ENCODE measurements around the gene TADA2B.

The TADA2B gene

GRCh38 chr4:7000421-7001176 is 42.6 kb upstream of the TADA2B start:
- Histone ChIP-seq H4K8ac (ENCODE audit: low read length) (no peak overlapping the region), H2AK5ac (ENCODE audit: low read length, severe bottlenecking) (no peak overlapping the region), H3K4ac (ENCODE audit: low read depth in 1 of 2, low read length in 2 of 2) (no peak overlapping the region), H2BK15ac (ENCODE audit: low read depth, poor library complexity, severe bottlenecking) (no peak overlapping the region), H2AFZ (ENCODE audit: low read depth, low read length) (no peak overlapping the region), H3K14ac (ENCODE audit: low read length in 2 of 2) (no peak overlapping the region), H3K79me1 (replicated peaks; ENCODE audit: low read length, poor library complexity, severe bottlenecking) (peaks cover 20% of the 10 kb centered on the region), H3K4me3 (ENCODE audit: insufficient read depth in 1 of 2, low read depth in 1 of 2, low read length in 2 of 2) (no peak overlapping the region), H3K18ac (ENCODE audit: low read depth in 1 of 2, low read length in 2 of 2) (no peak overlapping the region), H2BK12ac (ENCODE audit: low read length in 2 of 2) (no peak overlapping the region), H3K36me3 (ENCODE audit: control insufficient read depth in 1 of 2, insufficient read depth in 2 of 2, low read depth in 1 of 2, low read length in 2 of 2) (peaks cover 70 to 85% of the 10 kb centered on the region in 2 experiments), H2BK5ac (ENCODE audit: low read depth, low read length, poor library complexity, severe bottlenecking) (no peak overlapping the region), H3K27ac (ENCODE audit: low read length, poor library complexity, severe bottlenecking) (no peak overlapping the region), H3K9me3 (ENCODE audit: control insufficient read depth, low read length) (no peaks in the 10 kb centered on the region), H3K9ac (ENCODE audit: low read length) (no peak overlapping the region), H2BK120ac (ENCODE audit: low read depth, low read length) (no peak overlapping the region), H3K27me3 (ENCODE audit: control insufficient read depth in 1 of 2, insufficient read depth in 1 of 2, low read length in 2 of 2) (no peaks in the 10 kb centered on the region), H4K91ac (ENCODE audit: low read length) (no peak overlapping the region), H3K4me2 (ENCODE audit: low read length, poor library complexity, severe bottlenecking) (no peak overlapping the region), H3K4me1 (ENCODE audit: control insufficient read depth, insufficient read depth, low read depth, low read length) (no peaks in the 10 kb centered on the region), H3K23ac (ENCODE audit: low read length in 2 of 2) (no peak overlapping the region)
- no peak for DNase-seq
- WGBS = 96% methylated on average over 18 of the region's 18 CpGs

GRCh38 chr4:7001271-7001670 is 41.9 kb upstream of the TADA2B start:
- Histone ChIP-seq H3K4ac (ENCODE audit: low read depth in 1 of 2, low read length in 2 of 2) (no peak overlapping the region), H3K4me3 (ENCODE audit: insufficient read depth in 1 of 2, low read depth in 1 of 2, low read length in 2 of 2) (no peak overlapping the region), H3K79me1 (replicated peaks; ENCODE audit: low read length, poor library complexity, severe bottlenecking) (peaks cover 21% of the 10 kb centered on the region), H3K27me3 (ENCODE audit: control insufficient read depth in 1 of 2, insufficient read depth in 1 of 2, low read length in 2 of 2) (no peaks in the 10 kb centered on the region), H3K27ac (ENCODE audit: low read length, poor library complexity, severe bottlenecking) (no peak overlapping the region), H2BK12ac (ENCODE audit: low read length in 2 of 2) (no peak overlapping the region), H4K91ac (ENCODE audit: low read length) (no peak overlapping the region), H3K4me2 (ENCODE audit: low read length, poor library complexity, severe bottlenecking) (no peak overlapping the region), H3K9ac (ENCODE audit: low read length) (no peak overlapping the region), H4K8ac (ENCODE audit: low read length) (no peak overlapping the region), H3K9me3 (ENCODE audit: control insufficient read depth, low read length) (no peaks in the 10 kb centered on the region), H2AFZ (ENCODE audit: low read depth, low read length) (no peak overlapping the region), H2BK5ac (ENCODE audit: low read depth, low read length, poor library complexity, severe bottlenecking) (no peak overlapping the region), H2BK120ac (ENCODE audit: low read depth, low read length) (no peak overlapping the region), H3K4me1 (ENCODE audit: control insufficient read depth, insufficient read depth, low read depth, low read length) (no peaks in the 10 kb centered on the region), H3K18ac (ENCODE audit: low read depth in 1 of 2, low read length in 2 of 2) (no peak overlapping the region), H2AK5ac (ENCODE audit: low read length, severe bottlenecking) (no peak overlapping the region), H3K14ac (ENCODE audit: low read length in 2 of 2) (no peak overlapping the region), H3K36me3 (ENCODE audit: control insufficient read depth in 1 of 2, insufficient read depth in 2 of 2, low read depth in 1 of 2, low read length in 2 of 2) (peaks cover 69 to 88% of the 10 kb centered on the region in 2 experiments), H3K23ac (ENCODE audit: low read length in 2 of 2) (no peak overlapping the region), H2BK15ac (ENCODE audit: low read depth, poor library complexity, severe bottlenecking) (no peak overlapping the region)
- no peak for DNase-seq
- WGBS = 97% methylated on average over 7 of the region's 7 CpGs

- Histone ChIP-seq H4K8ac (ENCODE audit: low read length) (no peak overlapping the region), H2AFZ (ENCODE audit: low read depth, low read length) (no peak overlapping the region), H3K9me3 (ENCODE audit: control insufficient read depth, low read length) (no peaks in the 10 kb centered on the region), H3K27ac (ENCODE audit: low read length, poor library complexity, severe bottlenecking) (no peak overlapping the region), H2AK5ac (ENCODE audit: low read length, severe bottlenecking) (no peak overlapping the region), H3K9ac (ENCODE audit: low read length) (no peak overlapping the region), H3K4ac (ENCODE audit: low read depth in 1 of 2, low read length in 2 of 2) (no peak overlapping the region), H4K91ac (ENCODE audit: low read length) (no peak overlapping the region), H3K36me3 (ENCODE audit: control insufficient read depth in 1 of 2, insufficient read depth in 2 of 2, low read depth in 1 of 2, low read length in 2 of 2) (peaks cover 66 to 87% of the 10 kb centered on the region in 2 experiments), H3K79me1 (replicated peaks; ENCODE audit: low read length, poor library complexity, severe bottlenecking) (peaks cover 26% of the 10 kb centered on the region), H3K23ac (ENCODE audit: low read length in 2 of 2) (no peak overlapping the region), H3K4me2 (ENCODE audit: low read length, poor library complexity, severe bottlenecking) (no peak overlapping the region), H2BK15ac (ENCODE audit: low read depth, poor library complexity, severe bottlenecking) (no peak overlapping the region), H3K4me1 (ENCODE audit: control insufficient read depth, insufficient read depth, low read depth, low read length) (no peaks in the 10 kb centered on the region), H2BK120ac (ENCODE audit: low read depth, low read length) (no peak overlapping the region), H3K4me3 (ENCODE audit: insufficient read depth in 1 of 2, low read depth in 1 of 2, low read length in 2 of 2) (no peak overlapping the region), H3K27me3 (ENCODE audit: control insufficient read depth in 1 of 2, insufficient read depth in 1 of 2, low read length in 2 of 2) (no peaks in the 10 kb centered on the region), H3K14ac (ENCODE audit: low read length in 2 of 2) (no peak overlapping the region), H3K18ac (ENCODE audit: low read depth in 1 of 2, low read length in 2 of 2) (no peak overlapping the region), H2BK12ac (ENCODE audit: low read length in 2 of 2) (no peak overlapping the region), H2BK5ac (ENCODE audit: low read depth, low read length, poor library complexity, severe bottlenecking) (no peak overlapping the region)
- no peak for DNase-seq
- 98% methylated on average over 7 of the region's 7 CpGs for WGBS
Observed at GRCh38 chr4:7002336-7002735, 40.8 kb upstream of the TADA2B start.

- H3K27me3 ChIP-seq (ENCODE audit: control insufficient read depth in 1 of 2, insufficient read depth in 1 of 2, low read length in 2 of 2) = no peaks in the 10 kb centered on the region
- no peak overlapping the region for H3K4me3 ChIP-seq (ENCODE audit: insufficient read depth in 1 of 2, low read depth in 1 of 2, low read length in 2 of 2)
- no peaks in the 10 kb centered on the region for H3K9me3 ChIP-seq (ENCODE audit: control insufficient read depth, low read length)
- no peak overlapping the region for H3K9ac ChIP-seq (ENCODE audit: low read length)
- no peak overlapping the region for H3K23ac ChIP-seq (ENCODE audit: low read length in 2 of 2)
- no peak overlapping the region for H3K14ac ChIP-seq (ENCODE audit: low read length in 2 of 2)
- no peak overlapping the region for H3K18ac ChIP-seq (ENCODE audit: low read depth in 1 of 2, low read length in 2 of 2)
- no peak overlapping the region for H3K4ac ChIP-seq (ENCODE audit: low read depth in 1 of 2, low read length in 2 of 2)
- H3K27ac ChIP-seq (ENCODE audit: low read length, poor library complexity, severe bottlenecking) = no peak overlapping the region
- H3K36me3 ChIP-seq (ENCODE audit: control insufficient read depth in 1 of 2, insufficient read depth in 2 of 2, low read depth in 1 of 2, low read length in 2 of 2) = peaks cover 70 to 90% of the 10 kb centered on the region in 2 experiments
- no peak overlapping the region for H2BK120ac ChIP-seq (ENCODE audit: low read depth, low read length)
- H2BK5ac ChIP-seq (ENCODE audit: low read depth, low read length, poor library complexity, severe bottlenecking) = no peak overlapping the region
- H3K79me1 ChIP-seq (replicated peaks; ENCODE audit: low read length, poor library complexity, severe bottlenecking) = peaks cover 28% of the 10 kb centered on the region
- no peaks in the 10 kb centered on the region for H3K4me1 ChIP-seq (ENCODE audit: control insufficient read depth, insufficient read depth, low read depth, low read length)
- no peak for DNase-seq
- H2AK5ac ChIP-seq (ENCODE audit: low read length, severe bottlenecking) = no peak overlapping the region
- H4K8ac ChIP-seq (ENCODE audit: low read length) = no peak overlapping the region
- H4K91ac ChIP-seq (ENCODE audit: low read length) = no peak overlapping the region
- H2AFZ ChIP-seq (ENCODE audit: low read depth, low read length) = no peak overlapping the region
- no peak overlapping the region for H3K4me2 ChIP-seq (ENCODE audit: low read length, poor library complexity, severe bottlenecking)
- no peak overlapping the region for H2BK12ac ChIP-seq (ENCODE audit: low read length in 2 of 2)
- 86% methylated on average over 9 of the region's 11 CpGs for WGBS
- H2BK15ac ChIP-seq (ENCODE audit: low read depth, poor library complexity, severe bottlenecking) = no peak overlapping the region
Observed at GRCh38 chr4:7003176-7003878, 39.8 kb upstream of the TADA2B start.
